ENCODE data around the gene NEO1.

DNA sequence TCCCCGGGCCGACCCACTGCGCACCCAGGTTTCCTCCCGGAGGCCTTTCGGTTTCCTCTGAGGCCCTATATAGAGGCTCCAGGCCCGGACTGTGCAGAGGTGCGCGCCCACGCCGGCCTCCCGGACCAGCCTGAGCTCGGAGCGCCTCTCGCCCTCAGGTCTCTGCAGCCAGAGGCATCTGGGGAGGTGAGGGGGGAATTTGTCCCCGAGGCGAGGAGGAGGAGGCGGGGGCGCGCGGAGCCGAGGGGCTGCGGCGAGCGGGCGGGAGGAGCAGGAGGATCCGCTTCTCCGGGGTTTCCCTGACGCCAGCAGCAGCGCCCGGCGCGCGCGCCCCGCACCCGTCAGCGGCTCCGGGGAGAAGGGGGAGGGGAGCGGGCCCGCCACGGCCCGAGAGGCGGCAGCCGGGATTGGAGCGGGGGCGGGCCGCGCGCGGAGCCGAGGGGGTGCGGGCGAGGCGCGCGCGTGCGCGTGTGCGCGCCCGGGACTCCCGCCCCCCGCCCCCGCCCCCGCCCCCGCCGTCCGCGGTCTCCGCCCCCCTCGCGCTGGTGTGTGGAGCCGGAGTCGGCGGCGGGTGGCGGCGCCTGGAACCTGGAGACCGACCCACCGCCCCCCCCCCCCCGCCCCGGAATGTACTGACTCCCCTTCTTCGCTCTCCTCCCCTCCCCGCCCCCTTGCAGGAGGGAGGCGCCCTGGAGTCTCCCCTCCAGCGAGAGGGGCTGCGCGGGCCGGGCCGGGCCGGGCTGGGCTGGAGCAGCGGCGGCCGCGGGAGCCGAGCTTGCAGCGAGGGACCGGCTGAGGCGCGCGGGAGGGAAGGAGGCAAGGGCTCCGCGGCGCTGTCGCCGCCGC lies at the start of gene NEO1:
- TF ChIP-seq, protein P1, sequence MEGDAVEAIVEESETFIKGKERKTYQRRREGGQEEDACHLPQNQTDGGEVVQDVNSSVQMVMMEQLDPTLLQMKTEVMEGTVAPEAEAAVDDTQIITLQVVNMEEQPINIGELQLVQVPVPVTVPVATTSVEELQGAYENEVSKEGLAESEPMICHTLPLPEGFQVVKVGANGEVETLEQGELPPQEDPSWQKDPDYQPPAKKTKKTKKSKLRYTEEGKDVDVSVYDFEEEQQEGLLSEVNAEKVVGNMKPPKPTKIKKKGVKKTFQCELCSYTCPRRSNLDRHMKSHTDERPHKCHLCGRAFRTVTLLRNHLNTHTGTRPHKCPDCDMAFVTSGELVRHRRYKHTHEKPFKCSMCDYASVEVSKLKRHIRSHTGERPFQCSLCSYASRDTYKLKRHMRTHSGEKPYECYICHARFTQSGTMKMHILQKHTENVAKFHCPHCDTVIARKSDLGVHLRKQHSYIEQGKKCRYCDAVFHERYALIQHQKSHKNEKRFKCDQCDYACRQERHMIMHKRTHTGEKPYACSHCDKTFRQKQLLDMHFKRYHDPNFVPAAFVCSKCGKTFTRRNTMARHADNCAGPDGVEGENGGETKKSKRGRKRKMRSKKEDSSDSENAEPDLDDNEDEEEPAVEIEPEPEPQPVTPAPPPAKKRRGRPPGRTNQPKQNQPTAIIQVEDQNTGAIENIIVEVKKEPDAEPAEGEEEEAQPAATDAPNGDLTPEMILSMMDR (IDR thresholded peaks at IDR 0.05; ENCODE audit: insufficient read depth, low read length, poor library complexity, severe bottlenecking): no peak
- no peak for TF ChIP-seq EZH2phosphoT487 (conservative IDR thresholded peaks at IDR 0.05; ENCODE audit: low read length)
